IPS-NIHi7 (cell line): ENCODE measurements around the gene RNF223.
A peak's percentile ranks its signal among the peaks of the same experiment; 100 is the strongest.
"Not testable (repeated sequence)": the region's sequence is repeated elsewhere in the genome, so short reads cannot be mapped to it uniquely, and the experiment has no call there.

ENCODE experiments used
- DNase-seq: peaks from one replicate; pipeline ENCODE4 v3.0.0; 2012; ENCODE audit warnings: mixed read lengths; ENCODE audit errors: extremely low spot score

Gene RNF223

DNA sequence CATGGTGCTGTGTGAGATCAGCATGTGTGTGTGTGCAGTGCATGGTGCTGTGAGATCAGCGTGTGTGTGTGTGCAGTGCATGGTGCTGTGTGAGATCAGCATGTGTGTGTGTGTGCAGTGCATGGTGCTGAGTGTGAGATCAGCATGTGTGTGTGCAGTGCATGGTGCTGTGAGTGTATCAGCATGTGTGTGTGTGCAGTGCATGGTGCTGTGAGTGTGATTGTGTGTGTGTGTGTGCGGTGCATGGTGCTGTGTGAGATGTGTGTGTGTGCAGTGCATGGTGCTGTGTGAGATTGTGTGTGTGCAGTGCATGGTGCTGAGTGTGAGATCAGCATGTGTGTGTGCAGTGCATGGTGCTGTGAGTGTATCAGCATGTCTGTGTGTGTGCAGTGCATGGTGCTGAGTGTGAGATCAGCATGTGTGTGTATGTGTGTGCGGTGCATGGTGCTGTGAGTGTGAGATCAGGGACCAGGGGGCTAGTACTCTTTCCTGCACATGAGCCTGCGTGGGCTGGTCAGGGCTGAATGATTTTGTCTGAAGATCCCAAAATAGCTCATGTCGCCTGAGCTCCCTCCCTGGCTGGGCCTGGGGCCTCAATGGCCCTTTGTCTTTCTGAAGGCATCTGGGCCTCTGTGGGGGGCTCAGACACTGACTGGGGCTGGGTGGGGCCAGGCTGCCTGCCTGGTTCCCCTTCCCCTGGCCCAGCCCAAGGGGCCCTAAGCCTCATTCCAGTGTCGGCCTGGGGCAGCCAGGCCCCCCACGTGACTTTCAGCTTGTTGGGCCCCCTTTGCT is 43.0 kb downstream of the RNF223 start:
- not testable (repeated sequence) for DNase-seq

DNA sequence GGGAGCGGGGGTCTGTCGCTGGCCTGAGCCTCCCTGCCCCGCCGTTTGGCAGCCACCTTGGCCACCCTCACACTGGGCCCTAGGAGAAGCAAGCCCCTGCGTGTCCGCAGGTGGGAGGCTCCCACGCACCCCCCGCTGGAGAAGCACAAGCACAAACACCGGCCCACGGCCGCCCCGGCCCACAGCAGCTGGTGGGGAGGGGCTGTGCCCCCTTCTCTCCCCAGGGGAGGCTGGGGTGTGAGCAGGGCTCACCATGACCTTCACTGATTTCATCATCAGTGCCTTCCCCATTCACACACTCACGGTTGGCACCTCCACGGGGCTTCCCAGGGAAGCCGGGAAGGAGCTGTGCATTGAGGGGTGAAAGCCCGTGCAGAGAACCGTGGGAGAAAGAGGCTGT is 46.3 kb downstream of the RNF223 start:
- DNase-seq = no peak

DNA sequence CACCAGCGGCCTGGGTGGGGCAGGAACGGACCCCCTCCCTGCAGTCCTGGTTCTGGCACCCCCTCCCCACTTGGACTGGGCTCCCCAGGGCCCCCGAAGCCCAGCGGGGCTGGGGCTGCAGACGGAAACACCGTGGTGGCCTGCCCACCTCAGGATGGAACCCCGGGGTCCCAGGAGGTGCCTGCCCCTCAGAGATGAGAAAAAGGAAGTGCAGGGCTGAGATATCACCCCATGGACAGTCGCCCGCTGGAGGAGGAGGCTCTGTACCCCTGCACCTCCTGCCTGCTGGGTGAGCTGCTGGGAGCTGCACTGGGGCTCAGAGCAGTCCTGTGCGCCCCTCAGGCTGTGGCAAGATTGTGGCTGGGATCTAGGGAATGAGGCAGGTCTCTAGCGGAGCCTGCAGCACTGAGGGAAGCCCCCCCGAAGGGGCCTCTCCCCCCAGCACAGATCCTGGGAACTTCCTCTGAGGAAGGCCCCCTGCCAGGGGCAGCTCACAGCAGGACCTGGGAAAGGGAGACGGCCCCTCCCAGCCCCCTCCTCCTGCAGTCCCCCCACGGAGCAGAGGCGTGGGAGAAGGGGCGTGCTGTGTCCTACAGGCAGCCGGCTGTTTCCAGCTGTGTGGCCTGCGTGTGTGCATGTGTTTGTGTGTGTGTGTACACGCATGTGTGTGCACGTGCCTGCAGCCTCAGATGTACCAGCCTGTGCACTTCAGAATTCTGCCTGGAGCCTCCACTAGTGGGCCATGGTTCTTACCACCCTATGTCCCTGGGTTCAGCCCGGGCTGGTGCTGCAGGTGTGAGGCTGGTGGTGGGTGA is 47.3 kb downstream of the RNF223 start:
- no peak for DNase-seq

DNA sequence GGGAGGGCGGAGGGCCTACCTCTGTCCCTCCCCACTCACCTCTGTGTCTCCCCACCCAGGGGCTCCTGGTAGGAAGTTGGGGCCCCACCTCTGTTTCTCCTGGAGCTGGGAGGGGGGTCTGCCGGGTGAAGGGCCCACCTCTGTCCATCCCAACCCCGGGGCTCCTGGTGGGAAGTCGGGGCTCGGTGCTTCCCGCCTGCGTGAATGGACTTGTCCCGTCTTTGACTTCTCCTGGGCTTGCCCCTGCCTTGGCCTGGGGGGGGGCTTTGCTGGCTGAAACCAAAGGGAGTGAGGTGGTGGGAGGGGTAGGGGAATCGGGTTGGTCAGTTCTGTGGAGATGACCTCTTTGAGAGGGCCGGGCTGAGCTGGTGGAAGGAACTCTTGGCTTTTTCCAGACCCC is 48.4 kb downstream of the RNF223 start:
- no peak for DNase-seq

DNA sequence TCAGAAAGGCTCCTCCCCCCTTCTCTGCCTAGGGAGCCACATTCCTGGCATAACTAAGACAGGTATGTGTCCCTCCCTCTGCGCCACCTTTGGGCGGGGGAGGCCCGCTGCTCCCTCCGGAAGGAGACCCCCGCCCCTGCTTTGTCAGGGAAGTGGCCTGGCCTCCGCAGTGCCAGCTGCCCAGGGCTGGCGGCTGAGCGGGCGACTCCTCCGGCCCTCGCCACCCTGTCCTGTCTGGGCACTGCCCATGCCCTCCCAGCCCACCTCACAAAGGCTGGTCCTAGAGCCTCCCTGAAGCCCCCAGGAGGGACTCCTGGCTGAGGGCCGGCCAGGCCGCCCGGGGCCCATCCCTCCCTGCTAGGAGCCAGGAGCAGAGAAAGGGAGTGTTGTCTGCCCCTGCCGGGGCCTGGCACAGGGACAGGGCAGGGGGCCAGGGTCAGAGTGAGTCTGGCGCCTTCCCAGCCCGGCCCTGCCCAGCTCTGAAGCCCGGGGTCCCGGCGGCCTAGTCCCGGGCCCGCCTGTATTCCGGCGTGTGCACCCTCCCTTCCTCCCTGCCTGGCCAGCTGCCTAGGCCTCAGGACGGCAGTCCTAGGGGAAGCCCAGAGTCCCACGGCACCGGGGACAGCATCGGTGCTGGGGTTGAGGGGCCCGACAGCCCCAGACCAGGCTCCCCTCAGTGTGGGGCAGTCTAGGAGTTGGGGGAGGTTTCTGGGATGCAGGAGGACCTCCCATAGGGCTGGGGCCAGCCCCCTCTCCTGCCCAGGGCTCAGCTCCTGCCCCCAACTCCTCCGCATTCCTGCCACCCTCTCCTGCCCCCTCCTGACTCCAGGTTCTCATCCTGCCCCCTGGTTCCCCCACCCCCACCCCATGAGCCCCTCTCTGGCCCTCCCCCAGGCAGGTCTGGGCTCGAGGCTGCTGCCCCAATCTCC is 49.1 kb downstream of the RNF223 start:
- DNase-seq = peak; percentile 71

DNA sequence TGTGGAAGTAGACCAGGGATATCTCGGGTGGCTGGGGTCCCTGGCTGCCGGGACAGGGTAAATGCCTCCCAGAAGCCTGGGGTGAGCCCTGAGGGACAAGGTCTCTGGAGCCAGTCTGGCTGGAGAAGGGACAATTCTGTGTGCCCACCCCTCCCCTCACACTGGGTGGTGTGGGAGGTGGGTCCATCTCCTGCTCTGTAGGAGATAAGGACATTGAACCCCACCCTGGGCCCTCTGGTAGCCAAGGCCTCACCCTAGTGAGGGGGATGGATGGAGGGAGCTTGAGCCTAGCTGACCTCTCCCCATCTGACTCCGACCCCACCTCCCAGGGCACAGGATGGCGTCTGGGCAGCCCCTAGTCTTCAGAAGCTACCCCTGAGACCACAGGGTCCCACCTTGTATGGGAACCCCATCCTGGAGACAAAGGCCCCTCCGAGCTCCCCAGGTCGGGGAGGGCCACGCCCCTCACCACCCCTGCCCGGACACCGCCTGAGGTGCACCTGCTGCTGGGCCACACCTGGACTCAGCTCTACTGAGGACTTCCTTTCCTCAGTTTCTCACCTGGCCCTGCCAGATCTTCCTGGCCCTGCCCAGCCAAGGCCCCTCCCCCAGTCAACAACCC is 49.8 kb downstream of the RNF223 start:
- no peak for DNase-seq

DNA sequence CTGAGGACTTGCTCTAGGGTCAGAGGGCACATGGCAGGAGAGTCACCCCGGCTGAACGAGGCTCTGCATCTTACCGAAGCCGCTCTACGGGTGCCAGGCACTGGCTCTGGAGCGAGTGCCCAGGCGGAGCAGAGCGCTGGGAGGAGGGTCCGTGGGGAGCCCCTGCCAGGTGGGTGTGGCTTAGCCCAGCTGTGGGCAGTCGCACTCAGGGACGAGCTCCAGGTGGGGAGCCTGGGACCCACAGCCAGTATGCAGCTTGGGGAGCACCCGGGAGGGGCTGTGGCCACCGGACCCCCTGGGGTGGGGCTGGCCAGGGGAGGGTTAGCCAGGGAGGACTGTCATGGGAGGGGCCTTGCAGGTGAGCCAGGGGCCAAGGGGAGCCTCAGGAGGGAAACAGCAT is 50.4 kb downstream of the RNF223 start:
- DNase-seq = no peak

DNA sequence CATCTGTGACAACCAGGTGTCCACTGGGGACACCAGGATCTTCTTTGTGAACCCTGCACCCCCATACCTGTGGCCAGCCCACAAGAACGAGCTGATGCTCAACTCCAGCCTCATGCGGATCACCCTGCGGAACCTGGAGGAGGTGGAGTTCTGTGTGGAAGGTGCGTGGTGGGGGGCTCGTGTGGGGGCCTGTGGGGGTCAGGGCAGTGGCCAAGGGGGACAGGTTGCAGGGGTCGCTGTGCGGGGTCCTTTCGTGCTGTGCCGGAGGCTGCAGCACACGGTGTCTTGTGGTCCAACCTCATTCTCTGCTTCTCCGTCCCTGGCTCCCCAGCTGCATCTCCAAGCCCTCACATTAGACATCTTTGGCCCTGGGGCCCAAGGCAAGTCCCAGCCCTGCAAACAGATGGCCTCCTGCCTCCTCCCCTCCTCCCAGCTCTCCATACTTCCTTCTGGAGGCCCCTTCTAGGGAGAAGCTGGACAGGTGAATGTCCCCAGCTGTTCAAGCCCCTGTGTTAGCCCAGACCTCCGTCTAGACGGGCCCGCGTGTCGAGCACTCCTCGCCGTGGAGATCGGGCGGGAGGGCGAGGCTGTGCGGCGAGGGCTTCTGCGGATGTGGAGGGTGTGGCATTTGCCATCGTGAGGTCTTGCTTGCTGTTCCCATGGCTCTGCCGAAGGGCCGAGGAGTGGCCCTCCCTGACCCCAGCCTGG is 51.6 kb downstream of the RNF223 start:
- no peak for DNase-seq

DNA sequence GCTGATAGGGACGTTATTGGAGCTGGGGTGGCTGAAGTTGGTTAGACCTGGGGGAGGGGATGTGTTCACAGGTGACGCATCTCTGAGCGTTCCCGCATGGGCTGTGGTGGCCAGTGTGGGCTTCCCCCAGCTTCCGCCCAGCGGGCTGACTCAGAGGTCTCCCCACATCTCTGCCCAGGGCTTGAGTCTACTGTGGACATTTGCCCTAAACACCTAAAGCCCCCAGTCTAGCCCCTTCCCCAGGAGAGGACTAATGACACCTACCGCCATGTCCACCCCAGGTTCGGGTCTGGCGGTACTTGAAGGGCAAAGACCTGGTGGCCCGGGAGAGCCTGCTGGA is 52.2 kb downstream of the RNF223 start:
- DNase-seq = no peak

DNA sequence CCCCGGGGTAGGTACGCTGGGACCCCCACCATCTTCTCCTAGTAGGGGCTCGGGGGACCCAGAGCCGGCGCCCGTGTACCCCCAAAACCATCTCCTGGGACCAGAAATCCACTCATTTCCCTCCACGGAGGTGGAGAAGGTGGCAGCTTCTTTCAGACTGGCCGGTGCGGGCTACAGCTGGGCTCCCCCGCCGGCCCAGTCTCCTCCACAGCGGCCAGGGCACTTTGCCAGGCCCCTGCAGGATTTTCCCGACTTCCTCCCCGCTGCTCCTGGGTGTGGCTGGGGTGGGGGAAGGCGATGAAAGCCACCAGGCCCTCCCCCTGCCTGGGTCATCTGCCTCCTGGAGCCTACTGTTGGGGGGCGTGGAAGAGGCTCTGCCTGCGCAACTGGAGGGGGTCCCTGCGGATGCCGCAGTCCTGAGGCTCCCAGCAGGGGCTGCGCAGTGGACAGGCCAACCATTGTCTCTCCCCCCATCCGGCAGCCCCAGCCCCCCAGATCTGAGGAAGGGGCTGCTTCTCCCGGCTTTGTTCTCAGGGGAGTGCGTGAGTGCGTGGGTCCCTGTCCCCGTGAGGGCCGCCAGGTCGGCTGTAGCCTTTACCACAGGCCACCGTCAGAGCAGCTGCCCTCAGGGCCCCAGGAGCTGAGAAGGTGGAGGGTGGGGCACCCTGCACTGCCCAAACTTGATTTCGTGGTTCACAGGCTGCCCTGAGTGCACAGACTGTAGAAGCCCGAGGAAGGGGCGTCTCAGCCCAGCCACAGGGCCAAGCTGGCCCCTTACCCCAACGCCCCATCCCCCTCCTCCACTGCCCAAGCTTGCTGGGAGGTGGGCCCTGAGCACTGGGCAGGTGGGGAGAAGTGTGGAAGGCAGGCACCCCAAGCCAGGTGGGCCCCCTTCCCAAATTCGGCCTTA is 52.8 kb downstream of the RNF223 start:
- no peak for DNase-seq
